Calu3 (cell line): ENCODE data around the gene BFAR. TPM values are rescaled to one million over a fixed set of nuclear protein-coding genes. Genes with fewer than 3 reads are reported as not detected.

Experiments
- BruUV-seq: library from RNA; stranded (reverse); fragments of 400-500 nt; replicated peaks from 2 replicates; lab custom pipeline; 2021; lab: Mats Ljungman, UMichigan
- CTCF ChIA-PET: fragments of 300-600 bp; sonication (Branson Sonifier 250); formaldehyde crosslinking; loops from one replicate; lab custom pipeline; 2022; ENCODE audit warnings: antibody characterized with exemption; lab: Charles Lee
- DNase-seq: peaks from one replicate; pipeline ENCODE4 v3.0.0; 2022
- H3K27ac Mint-ChIP-seq: one replicate; pipeline ENCODE4 v1.8.0; 2022; ENCODE audit warnings: mixed read lengths; ENCODE audit not compliant: unreplicated experiment
- H3K27me3 Mint-ChIP-seq: one replicate; pipeline ENCODE4 v1.8.0; 2022; ENCODE audit warnings: mixed read lengths; ENCODE audit not compliant: unreplicated experiment
- H3K36me3 Mint-ChIP-seq: one replicate; pipeline ENCODE4 v1.8.0; 2022; ENCODE audit warnings: mild to moderate bottlenecking, moderate library complexity, mixed read lengths; ENCODE audit not compliant: insufficient read depth, unreplicated experiment
- H3K4me1 Mint-ChIP-seq: one replicate; pipeline ENCODE4 v1.8.0; 2022; ENCODE audit warnings: mild to moderate bottlenecking, low read depth, mixed read lengths; ENCODE audit not compliant: unreplicated experiment
- H3K4me3 Mint-ChIP-seq: one replicate; pipeline ENCODE4 v1.8.0; 2022; ENCODE audit warnings: mild to moderate bottlenecking, low read depth, moderate library complexity, mixed read lengths; ENCODE audit not compliant: unreplicated experiment
- H3K9me3 Mint-ChIP-seq: one replicate; pipeline ENCODE4 v1.8.0; 2022; ENCODE audit warnings: low read depth, mixed read lengths; ENCODE audit not compliant: unreplicated experiment
- intact Hi-C: fragments of 100-400 bp; cut with micrococcal nuclease; formaldehyde crosslinking; loops from one replicate; pipeline ENCODE4 v1.10.0; 2022; ENCODE audit not compliant: unreplicated experiment
- total RNA-seq: library from RNA; stranded (reverse); gene quantifications from 2 replicates; pipeline ENCODE4 v1.2.3, GENCODE V29; 2022
- TF ChIP-seq, protein P1 (sequence below): fragments of 200-600 bp; IDR thresholded peaks from one replicate; pipeline ENCODE4 v1.8.0; 2022; ENCODE audit warnings: antibody characterized with exemption; ENCODE audit not compliant: unreplicated experiment

The BFAR gene
- total RNA-seq, 1 experiment from 2014 or later, result 83.8 TPM

DNA sequence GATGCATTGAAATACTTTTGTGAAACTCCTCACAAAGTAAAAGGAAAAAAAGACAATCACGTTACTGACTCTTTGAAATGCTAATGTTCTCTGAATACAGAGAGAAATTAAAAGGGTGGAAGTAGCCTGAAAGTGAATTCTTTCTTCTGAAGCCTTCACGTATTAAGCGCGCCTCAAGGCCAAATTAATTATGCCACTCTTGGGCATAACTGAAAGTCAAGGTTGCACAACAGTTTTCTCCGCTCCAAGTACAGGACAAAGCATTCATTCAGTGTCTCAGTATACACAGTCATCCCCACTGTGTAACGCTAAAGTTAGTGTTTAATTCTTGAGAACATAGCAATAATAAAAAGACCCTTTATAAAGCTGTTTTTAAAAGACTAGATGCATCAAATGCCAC, 24.1 kb upstream of the BFAR start:
- intact Hi-C loops, result no loop called here
- no peaks in the 10 kb centered on the region for H3K4me1 Mint-ChIP-seq
- no peak overlapping the region for H3K4me3 Mint-ChIP-seq
- peaks cover 54% of the 10 kb centered on the region for H3K36me3 Mint-ChIP-seq
- H3K27ac Mint-ChIP-seq, result no peak overlapping the region
- TF ChIP-seq, protein P1, sequence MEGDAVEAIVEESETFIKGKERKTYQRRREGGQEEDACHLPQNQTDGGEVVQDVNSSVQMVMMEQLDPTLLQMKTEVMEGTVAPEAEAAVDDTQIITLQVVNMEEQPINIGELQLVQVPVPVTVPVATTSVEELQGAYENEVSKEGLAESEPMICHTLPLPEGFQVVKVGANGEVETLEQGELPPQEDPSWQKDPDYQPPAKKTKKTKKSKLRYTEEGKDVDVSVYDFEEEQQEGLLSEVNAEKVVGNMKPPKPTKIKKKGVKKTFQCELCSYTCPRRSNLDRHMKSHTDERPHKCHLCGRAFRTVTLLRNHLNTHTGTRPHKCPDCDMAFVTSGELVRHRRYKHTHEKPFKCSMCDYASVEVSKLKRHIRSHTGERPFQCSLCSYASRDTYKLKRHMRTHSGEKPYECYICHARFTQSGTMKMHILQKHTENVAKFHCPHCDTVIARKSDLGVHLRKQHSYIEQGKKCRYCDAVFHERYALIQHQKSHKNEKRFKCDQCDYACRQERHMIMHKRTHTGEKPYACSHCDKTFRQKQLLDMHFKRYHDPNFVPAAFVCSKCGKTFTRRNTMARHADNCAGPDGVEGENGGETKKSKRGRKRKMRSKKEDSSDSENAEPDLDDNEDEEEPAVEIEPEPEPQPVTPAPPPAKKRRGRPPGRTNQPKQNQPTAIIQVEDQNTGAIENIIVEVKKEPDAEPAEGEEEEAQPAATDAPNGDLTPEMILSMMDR, result no peak
- CTCF ChIA-PET, result no interaction called here
- DNase-seq, result no peak
- no peaks in the 10 kb centered on the region for H3K27me3 Mint-ChIP-seq
- no peaks in the 10 kb centered on the region for H3K9me3 Mint-ChIP-seq
- no TSS peak for BruUV-seq

- CTCF ChIA-PET, result no interaction called here
- no peak overlapping the region for H3K27ac Mint-ChIP-seq
- DNase-seq, result no peak
- TF ChIP-seq, protein P1, result no peak
- H3K4me1 Mint-ChIP-seq, result no peaks in the 10 kb centered on the region
- BruUV-seq, result no TSS peak
- H3K9me3 Mint-ChIP-seq, result no peaks in the 10 kb centered on the region
- intact Hi-C loops, result no loop called here
- peaks cover 66% of the 10 kb centered on the region for H3K36me3 Mint-ChIP-seq
- H3K27me3 Mint-ChIP-seq, result no peaks in the 10 kb centered on the region
- H3K4me3 Mint-ChIP-seq, result no peak overlapping the region
Observed at GRCh38 chr16:14609716-14610115, 23.0 kb upstream of the BFAR start.

- no peak for DNase-seq
- no TSS peak for BruUV-seq
- TF ChIP-seq, protein P1, result no peak
- Mint-ChIP-seq H3K9me3 (no peaks in the 10 kb centered on the region), H3K4me3 (no peak overlapping the region), H3K27me3 (no peaks in the 10 kb centered on the region), H3K36me3 (peaks cover 72% of the 10 kb centered on the region), H3K4me1 (no peaks in the 10 kb centered on the region), H3K27ac (no peak overlapping the region)
- intact Hi-C loops, result no loop called here
- CTCF ChIA-PET, result no interaction called here
Observed at GRCh38 chr16:14611660-14612059, 21.1 kb upstream of the BFAR start.

DNA sequence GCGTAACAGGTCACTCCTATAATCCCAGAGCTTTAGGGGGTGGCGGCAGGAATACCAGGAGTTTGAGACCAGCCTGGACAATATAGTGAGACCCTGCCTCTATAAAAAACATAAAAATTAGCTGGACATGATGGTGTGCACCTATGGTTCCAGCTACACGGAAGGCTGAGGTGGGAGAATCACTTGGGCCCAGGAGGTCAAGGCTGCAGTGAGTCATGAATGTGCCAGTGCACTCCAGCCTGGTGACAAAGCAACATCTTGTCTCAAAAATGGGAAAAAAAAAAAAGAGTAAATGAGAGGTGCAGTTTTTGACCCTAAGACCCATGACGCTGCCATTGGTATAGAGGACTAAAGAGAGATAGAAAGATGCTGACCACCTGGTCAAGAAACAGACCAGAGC, 18.8 kb upstream of the BFAR start:
- no peak for DNase-seq
- CTCF ChIA-PET, result interaction anchor here (0.6 kb wide), 1 partner anchor 355 kb away, joined by 3 read pairs; no protein-coding TSS in a partner anchor
- Mint-ChIP-seq H3K27ac (no peak overlapping the region), H3K4me1 (no peaks in the 10 kb centered on the region), H3K4me3 (no peak overlapping the region), H3K27me3 (no peaks in the 10 kb centered on the region), H3K9me3 (no peaks in the 10 kb centered on the region), H3K36me3 (peaks cover 63% of the 10 kb centered on the region)
- TF ChIP-seq, protein P1, result no peak
- no TSS peak for BruUV-seq
- intact Hi-C loops, result no loop called here
